K562 (cell line): ENCODE measurements around the gene EFCAB8. TPM values are rescaled to one million over a fixed set of nuclear protein-coding genes. Genes with fewer than 3 reads are reported as not detected.

ENCODE experiments used
- PBX2 ChIP-seq, 2 experiments: IDR thresholded peaks in 1 of 2; conservative IDR thresholded peaks in 1 of 2; 2 replicates each; pipeline ENCODE4 v1.6.1; 2016; ENCODE audit warnings: low read depth in 2 of 2, mild to moderate bottlenecking in 1 of 2, missing compliant biosample characterization in 1 of 2, missing genetic modification characterization in 1 of 2, moderate library complexity in 1 of 2
- STAG1 ChIP-seq: sonication (generic); formaldehyde crosslinking; IDR thresholded peaks from 2 replicates; pipeline ENCODE4 v1.5.0; 2020; ENCODE audit warnings: missing genetic modification reagents, borderline replicate concordance
- polyA plus RNA-seq, 8 experiments: library from polyadenylated mRNA; depleted of rRNA in 4 of 8; stranded (reverse) in 5 of 8; unstranded in 3 of 8; fragments of >200 nt; fragmentation: Nextera tagmentation in 2 of 8; fragmentation: Illumina TruSeq in 1 of 8; extraction: Ambion mirVana in 2 of 8; extraction: Trizol in 1 of 8; gene quantifications; 2 replicates each; pipeline versions ENCODE4 v1.2.1 to v1.2.3, GENCODE V29; 2011 to 2014; ENCODE audit warnings: inconsistent platforms in 1 of 8, missing spikeins in 1 of 8
- total RNA-seq, 7 experiments: library from RNA; depleted of rRNA in 6 of 7; stranded (reverse); fragments of >200 nt in 6 of 7; fragmentation: Illumina TruSeq in 2 of 7; extraction: Trizol in 2 of 7; gene quantifications; 2 replicates each; pipeline versions ENCODE4 v1.2.1 to v1.2.3, GENCODE V29; 2011 to 2021; ENCODE audit warnings: low replicate concordance in 1 of 7
- TF ChIP-seq, protein P1 (sequence below): sonication (generic); formaldehyde crosslinking; IDR thresholded peaks from 2 replicates; pipeline ENCODE4 v1.4.0; 2020; ENCODE audit warnings: mild to moderate bottlenecking, missing genetic modification reagents

The EFCAB8 gene
- total and polyA plus RNA-seq, 9 of the 15 experiments (the other 6 are each of a cell fraction or from before 2014, with no cell fraction given): 0.03 to 0.18 (median 0.11) TPM; not detected in 6

DNA sequence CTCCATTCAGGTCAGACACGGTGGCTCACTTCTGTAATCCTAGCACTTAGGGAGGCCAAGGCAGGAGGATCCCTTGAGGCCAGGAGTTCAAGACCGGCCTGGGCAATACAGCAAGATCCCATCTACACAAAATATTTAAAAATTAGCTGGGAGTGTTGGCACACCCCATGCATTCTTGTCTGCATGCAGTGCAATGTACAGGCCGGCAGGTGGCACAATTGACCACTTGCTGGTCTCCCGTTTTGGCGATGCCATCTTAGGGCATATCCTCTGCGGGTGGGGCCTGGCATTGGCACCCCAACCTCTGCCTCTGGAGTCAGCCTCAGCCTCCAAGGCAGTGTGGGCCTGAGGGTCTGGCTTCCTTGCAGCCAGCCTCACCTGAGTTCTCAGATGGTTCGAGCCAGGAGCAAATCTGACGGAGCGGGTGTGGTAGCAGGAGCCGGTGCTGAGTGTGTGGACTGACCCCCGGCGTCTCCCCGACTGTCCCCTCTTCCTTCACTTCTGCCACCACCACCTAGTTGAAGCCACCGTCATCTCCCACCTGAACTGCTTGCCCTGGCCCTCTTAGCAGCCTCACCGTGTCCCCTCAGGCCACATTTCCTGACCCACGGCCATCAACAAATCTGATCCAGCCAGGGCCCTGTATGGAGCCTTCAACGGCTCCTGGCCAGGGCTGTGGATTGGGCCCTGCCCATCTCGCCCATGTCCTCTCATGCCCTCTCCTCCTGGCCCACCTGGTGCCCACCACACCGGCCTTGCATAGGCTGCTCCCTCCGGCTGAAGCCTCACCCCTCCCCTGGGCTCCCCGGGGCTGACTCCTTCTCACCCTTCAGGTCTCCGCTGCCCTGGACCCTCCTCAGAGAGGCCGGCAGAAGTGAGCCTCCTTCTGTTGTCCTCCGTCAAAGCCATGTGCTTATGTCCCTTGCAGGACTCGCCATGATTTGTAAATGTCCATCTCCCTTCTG, 44.0 kb downstream of the EFCAB8 start (continued):
- TF ChIP-seq PBX2 (CRISPR knock-in tag; IDR thresholded peaks at IDR 0.05; ENCODE audit: low read depth) (no peak), PBX2 (tag; conservative IDR thresholded peaks at IDR 0.05; ENCODE audit: low read depth) (no peak), STAG1 (CRISPR knock-in tag) (peak; percentile 66; the same call in 1 of the 2 replicates)
- TF ChIP-seq, protein P1, sequence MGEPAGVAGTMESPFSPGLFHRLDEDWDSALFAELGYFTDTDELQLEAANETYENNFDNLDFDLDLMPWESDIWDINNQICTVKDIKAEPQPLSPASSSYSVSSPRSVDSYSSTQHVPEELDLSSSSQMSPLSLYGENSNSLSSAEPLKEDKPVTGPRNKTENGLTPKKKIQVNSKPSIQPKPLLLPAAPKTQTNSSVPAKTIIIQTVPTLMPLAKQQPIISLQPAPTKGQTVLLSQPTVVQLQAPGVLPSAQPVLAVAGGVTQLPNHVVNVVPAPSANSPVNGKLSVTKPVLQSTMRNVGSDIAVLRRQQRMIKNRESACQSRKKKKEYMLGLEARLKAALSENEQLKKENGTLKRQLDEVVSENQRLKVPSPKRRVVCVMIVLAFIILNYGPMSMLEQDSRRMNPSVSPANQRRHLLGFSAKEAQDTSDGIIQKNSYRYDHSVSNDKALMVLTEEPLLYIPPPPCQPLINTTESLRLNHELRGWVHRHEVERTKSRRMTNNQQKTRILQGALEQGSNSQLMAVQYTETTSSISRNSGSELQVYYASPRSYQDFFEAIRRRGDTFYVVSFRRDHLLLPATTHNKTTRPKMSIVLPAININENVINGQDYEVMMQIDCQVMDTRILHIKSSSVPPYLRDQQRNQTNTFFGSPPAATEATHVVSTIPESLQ: no peak
